Kidney (tissue), 14 donors: ENCODE measurements around the gene PCYT1B. TPM values are rescaled to one million over a fixed set of nuclear protein-coding genes. Genes with fewer than 3 reads are reported as not detected.

Source experiments
- DNase-seq, 5 donors: peaks; one replicate each; pipeline ENCODE4 v3.0.0-alpha.2; 2013 to 2020
- FAIRE-seq: peaks from 2 replicates; lab custom pipeline; 2012; peaks lifted over from hg19 to GRCh38; lab: Jason Lieb, UNC
- H3K27ac ChIP-seq, 2 donors: one replicate each; pipeline ENCODE4 v1.7.0; 2013; ENCODE audit warnings: low read depth in 2 of 2, low read length in 2 of 2, inconsistent platforms in 1 of 2
- H3K27me3 ChIP-seq: one replicate; pipeline ENCODE4 v1.7.1; 2013; ENCODE audit warnings: low read length, inconsistent platforms; ENCODE audit not compliant: control insufficient read depth, insufficient read depth
- H3K36me3 ChIP-seq, 3 donors: one replicate each; pipeline versions ENCODE4 v1.7.0 to v1.7.1; 2013; ENCODE audit warnings: low read length in 3 of 3, control low read depth in 1 of 3, inconsistent platforms in 1 of 3; ENCODE audit not compliant: insufficient read depth in 3 of 3, control insufficient read depth in 2 of 3
- H3K4me1 ChIP-seq, 3 donors: one replicate each; pipeline versions ENCODE4 v1.7.0 to v1.7.1; 2013; ENCODE audit warnings: low read length in 3 of 3, inconsistent platforms in 1 of 3, low read depth in 1 of 3; ENCODE audit not compliant: control insufficient read depth in 2 of 3, insufficient read depth in 2 of 3
- H3K4me3 ChIP-seq, 3 donors: one replicate each; pipeline versions ENCODE4 v1.7.0 to v1.8.1; 2013; ENCODE audit warnings: low read length in 3 of 3, control low read depth in 1 of 3, inconsistent platforms in 1 of 3
- H3K9ac ChIP-seq, 3 donors: one replicate each; pipeline versions ENCODE4 v1.7.0 to v1.7.1; 2013; ENCODE audit warnings: low read length in 3 of 3, control low read depth in 1 of 3, inconsistent platforms in 1 of 3
- H3K9me3 ChIP-seq, 3 donors: one replicate each; pipeline versions ENCODE4 v1.7.0 to v1.7.1; 2013; ENCODE audit warnings: low read length in 3 of 3, control low read depth in 1 of 3, inconsistent platforms in 1 of 3; ENCODE audit not compliant: control insufficient read depth in 2 of 3, insufficient read depth in 1 of 3
- CTCF ChIP-seq: IDR thresholded peaks from 3 replicates; pipeline ENCODE4 v1.5.1; 2012; ENCODE audit warnings: mild to moderate bottlenecking, moderate library complexity, borderline replicate concordance; ENCODE audit not compliant: insufficient read depth; ENCODE audit errors: extremely low read depth
- intact Hi-C: fragments of 100-400 bp; cut with DNase I; formaldehyde crosslinking; loops from one replicate; pipeline ENCODE4 v1.11.1; 2022
- polyA plus RNA-seq: library from polyadenylated mRNA; stranded (reverse); fragments of 350-450 nt; fragmentation: Illumina TruSeq; extraction: RNeasy Lipid Tissue Mini Kit (QIAGEN cat#74804); gene quantifications from one replicate; pipeline ENCODE4 v1.2.3, GENCODE V29; 2014; ENCODE audit warnings: low read depth, low replicate concordance; ENCODE audit not compliant: insufficient read depth
- total RNA-seq: library from RNA; stranded (reverse); fragmentation: NEBNext Ultra II Directional; extraction: Animal tissue kit (Norgen Biotek cat#: 25700); gene quantifications from one replicate; pipeline ENCODE4 v1.2.1, GENCODE V29; 2021
- donor health status: control.
- donor health status: control.
- donor health status: control.
- donor health status: control.
- donor health status: control.
- donor health status: DM: yes; HTN: yes; CAD: no.
- donor health status: Normal renal cell carcinoma (clear cell type).

The PCYT1B gene
- total and polyA plus RNA-seq, 2 donors from 2014 or later, result 0.13 to 0.26 TPM

- no peak overlapping the region for H3K27ac ChIP-seq
- no peaks in the 10 kb centered on the region for H3K27me3 ChIP-seq
- no peak for FAIRE-seq
- intact Hi-C loops, result no loop called here
- no peak overlapping the region for H3K4me3 ChIP-seq
- no peaks in the 10 kb centered on the region for H3K4me1 ChIP-seq
- H3K9ac ChIP-seq, result no peak overlapping the region
- no peaks in the 10 kb centered on the region for H3K36me3 ChIP-seq
- H3K9me3 ChIP-seq, result no peaks in the 10 kb centered on the region
- no peak for DNase-seq
- no peak for TF ChIP-seq CTCF
Observed at GRCh38 chrX:24659646-24660045, 12.5 kb upstream of the PCYT1B start.

- H3K36me3 ChIP-seq, result no peaks in the 10 kb centered on the region
- no peak for TF ChIP-seq CTCF
- intact Hi-C loops, result no loop called here
- no peaks in the 10 kb centered on the region for H3K27me3 ChIP-seq
- no peaks in the 10 kb centered on the region for H3K4me1 ChIP-seq
- no peak overlapping the region for H3K9ac ChIP-seq
- DNase-seq, result no peak
- FAIRE-seq, result no peak
- no peak overlapping the region for H3K4me3 ChIP-seq
- H3K27ac ChIP-seq, result no peak overlapping the region
- H3K9me3 ChIP-seq, result no peaks in the 10 kb centered on the region
Observed at GRCh38 chrX:24659106-24659505, 12.0 kb upstream of the PCYT1B start.

GRCh38 chrX:24658421-24658820 lies 11.3 kb upstream of the PCYT1B start:
- no peak for DNase-seq
- H3K4me3 ChIP-seq, result no peak overlapping the region
- H3K27me3 ChIP-seq, result no peaks in the 10 kb centered on the region
- intact Hi-C loops, result no loop called here
- no peak overlapping the region for H3K27ac ChIP-seq
- H3K9me3 ChIP-seq, result no peaks in the 10 kb centered on the region
- H3K36me3 ChIP-seq, result no peaks in the 10 kb centered on the region
- no peak overlapping the region for H3K9ac ChIP-seq
- TF ChIP-seq CTCF, result no peak
- H3K4me1 ChIP-seq, result no peaks in the 10 kb centered on the region
- FAIRE-seq, result no peak
